Fibroblast of the aortic adventitia (primary cell): Measurements from ENCODE around the gene FXR1. TPM values are rescaled to one million over a fixed set of nuclear protein-coding genes. Genes with fewer than 3 reads are reported as not detected.

ENCODE experiments used
- DNase-seq: peaks from one replicate; pipeline ENCODE4 v3.0.0-alpha.2; 2010; ENCODE audit warnings: low read depth
- H3K4me3 ChIP-seq: 2 replicates; pipeline ENCODE4 v1.5.1; 2011; ENCODE audit warnings: low read depth, mild to moderate bottlenecking, control low read depth, low read length, moderate library complexity
- total RNA-seq: library from RNA; depleted of rRNA; stranded (reverse); fragments of >200 nt; gene quantifications from 2 replicates; pipeline ENCODE4 v1.2.3, GENCODE V29; 2012; ENCODE audit warnings: low replicate concordance
- TF ChIP-seq, protein P1 (sequence below): IDR thresholded peaks from 2 replicates; pipeline ENCODE4 v1.5.1; 2011; ENCODE audit warnings: mild to moderate bottlenecking, low read length, control low read depth, inconsistent platforms; ENCODE audit not compliant: insufficient read depth

FXR1 gene
- total RNA-seq, 1 donor: 104 TPM

DNA sequence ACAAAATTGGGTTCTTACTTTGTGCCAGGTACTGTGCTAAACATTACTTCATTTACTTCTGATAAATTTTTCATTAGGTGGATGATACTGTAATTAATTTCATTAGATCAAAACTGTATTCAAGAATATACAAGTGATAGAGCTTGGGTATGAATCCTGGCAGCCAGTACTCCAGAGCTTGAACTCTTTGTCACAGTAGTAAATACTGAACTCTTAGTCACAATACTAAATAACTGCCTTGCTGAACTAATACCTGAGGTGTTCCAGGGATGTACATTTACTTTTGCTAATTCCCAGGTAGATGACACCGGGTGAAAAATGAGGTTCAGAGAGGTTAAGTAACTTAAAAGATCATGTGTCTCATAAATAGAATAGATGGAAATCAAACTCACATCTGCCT is 20.3 kb downstream of the FXR1 start:
- no peak for DNase-seq
- H3K4me3 ChIP-seq: no peak overlapping the region
- TF ChIP-seq, protein P1, sequence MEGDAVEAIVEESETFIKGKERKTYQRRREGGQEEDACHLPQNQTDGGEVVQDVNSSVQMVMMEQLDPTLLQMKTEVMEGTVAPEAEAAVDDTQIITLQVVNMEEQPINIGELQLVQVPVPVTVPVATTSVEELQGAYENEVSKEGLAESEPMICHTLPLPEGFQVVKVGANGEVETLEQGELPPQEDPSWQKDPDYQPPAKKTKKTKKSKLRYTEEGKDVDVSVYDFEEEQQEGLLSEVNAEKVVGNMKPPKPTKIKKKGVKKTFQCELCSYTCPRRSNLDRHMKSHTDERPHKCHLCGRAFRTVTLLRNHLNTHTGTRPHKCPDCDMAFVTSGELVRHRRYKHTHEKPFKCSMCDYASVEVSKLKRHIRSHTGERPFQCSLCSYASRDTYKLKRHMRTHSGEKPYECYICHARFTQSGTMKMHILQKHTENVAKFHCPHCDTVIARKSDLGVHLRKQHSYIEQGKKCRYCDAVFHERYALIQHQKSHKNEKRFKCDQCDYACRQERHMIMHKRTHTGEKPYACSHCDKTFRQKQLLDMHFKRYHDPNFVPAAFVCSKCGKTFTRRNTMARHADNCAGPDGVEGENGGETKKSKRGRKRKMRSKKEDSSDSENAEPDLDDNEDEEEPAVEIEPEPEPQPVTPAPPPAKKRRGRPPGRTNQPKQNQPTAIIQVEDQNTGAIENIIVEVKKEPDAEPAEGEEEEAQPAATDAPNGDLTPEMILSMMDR: no peak

GRCh38 chr3:180934638-180935037 is 22.2 kb downstream of the FXR1 start:
- DNase-seq: no peak
- TF ChIP-seq, protein P1: no peak
- no peak overlapping the region for H3K4me3 ChIP-seq

DNA sequence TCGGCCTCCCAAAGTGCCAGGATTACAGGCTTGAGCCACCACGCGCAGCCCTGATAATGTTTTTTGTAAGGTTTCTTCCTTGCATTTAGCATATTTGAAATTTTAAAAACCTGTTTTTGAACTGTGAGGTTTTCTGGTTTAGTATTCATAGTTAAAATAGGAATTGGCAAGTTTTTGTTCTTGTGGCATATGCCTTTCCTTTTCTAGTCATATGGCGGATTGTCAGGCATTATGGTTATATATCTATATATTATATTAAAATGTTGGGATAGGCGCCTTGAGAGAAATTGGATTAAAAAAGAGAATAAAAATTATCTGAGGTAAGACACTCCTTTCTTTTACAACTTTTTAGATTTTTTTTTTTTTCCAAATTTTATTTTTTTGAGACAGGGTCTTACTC is 28.4 kb downstream of the FXR1 start:
- TF ChIP-seq, protein P1: no peak
- no peak overlapping the region for H3K4me3 ChIP-seq
- no peak for DNase-seq

DNA sequence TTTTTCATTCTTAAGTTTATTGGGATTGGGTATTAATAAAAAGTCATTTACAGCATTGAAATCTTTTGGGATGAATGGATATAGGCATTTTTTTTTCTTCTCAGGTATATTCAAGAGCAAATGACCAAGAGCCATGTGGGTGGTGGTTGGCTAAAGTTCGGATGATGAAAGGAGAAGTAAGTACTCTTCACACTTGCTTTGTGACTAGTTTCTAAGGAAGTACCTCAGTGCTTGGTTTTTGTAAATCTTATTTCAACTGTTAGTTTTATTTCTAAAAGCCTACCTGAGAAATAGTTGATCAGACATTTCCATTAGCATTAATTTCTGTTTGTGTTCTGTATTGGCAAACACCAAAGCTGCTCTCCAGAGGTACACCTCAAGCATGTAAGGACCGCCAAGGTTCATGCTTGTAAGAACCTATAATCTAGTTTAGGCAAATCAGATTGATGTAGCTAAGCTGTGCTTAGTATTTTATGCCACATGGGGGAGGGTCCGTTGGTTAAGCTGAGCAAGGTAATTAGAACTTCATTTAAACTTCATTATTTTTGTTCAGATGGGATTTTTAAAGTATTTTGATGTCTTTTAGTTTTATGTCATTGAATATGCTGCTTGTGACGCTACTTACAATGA is 35.4 kb downstream of the FXR1 start:
- peak; percentile 8 for DNase-seq

DNA sequence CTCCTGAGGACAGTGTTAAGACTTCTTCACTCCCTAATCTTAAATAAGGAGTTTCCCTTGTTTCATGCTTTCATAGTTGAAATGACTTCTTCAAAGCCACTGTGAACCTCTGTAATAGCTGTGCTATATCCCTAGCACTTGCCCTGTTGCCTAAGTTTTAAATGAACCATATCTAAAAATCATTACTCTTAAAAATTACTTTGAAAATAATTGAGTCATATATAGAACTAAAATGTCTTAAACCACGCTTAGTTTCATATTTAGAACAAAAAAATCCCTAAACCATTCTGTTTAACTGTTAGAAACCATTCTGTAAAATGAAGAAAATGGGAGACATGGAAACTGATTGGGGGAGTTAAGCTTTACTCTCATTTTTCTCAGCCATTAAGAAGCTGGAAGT is 47.2 kb downstream of the FXR1 start:
- TF ChIP-seq, protein P1: no peak
- no peak for DNase-seq
- H3K4me3 ChIP-seq: no peak overlapping the region

More for the DNA sequence above, 35.4 kb downstream of the FXR1 start:
- no peak overlapping the region for H3K4me3 ChIP-seq
- TF ChIP-seq, protein P1: no peak

DNA sequence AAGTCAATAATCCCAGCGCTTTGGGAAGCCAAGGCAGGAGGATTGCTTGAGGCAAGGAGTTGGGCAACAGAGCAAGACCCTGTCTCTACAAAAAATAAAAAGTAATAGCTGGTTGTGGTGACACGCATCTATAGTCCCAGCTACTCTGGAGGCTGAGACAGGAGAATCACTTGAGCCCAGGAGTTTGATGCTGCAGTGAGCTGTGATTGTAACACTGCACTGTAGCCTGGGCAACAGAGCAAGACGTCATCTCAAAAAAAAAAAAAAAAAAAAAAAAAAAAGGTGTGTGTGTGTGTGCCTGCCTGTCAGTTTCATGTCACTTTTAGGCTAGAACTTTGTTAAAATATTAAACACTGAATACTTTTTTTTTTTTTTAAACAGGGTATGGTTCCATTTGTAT is 48.6 kb downstream of the FXR1 start:
- H3K4me3 ChIP-seq: no peak overlapping the region
- no peak for DNase-seq
- TF ChIP-seq, protein P1: no peak

GRCh38 chr3:180961552-180961951 is 49.1 kb downstream of the FXR1 start:
- TF ChIP-seq, protein P1: no peak
- H3K4me3 ChIP-seq: no peak overlapping the region
- no peak for DNase-seq
